OCI-LY7 (cell line): Measurements from ENCODE around the gene CPLX3.

Source experiments
- CTCF ChIP-seq: fragments of 200-600 bp; sonication (generic); conservative IDR thresholded peaks from 2 replicates; pipeline ENCODE4 v1.5.1; 2014; ENCODE audit warnings: mild to moderate bottlenecking, antibody characterized with exemption, low read length, moderate library complexity, mixed read lengths
- EZH2phosphoT487 ChIP-seq: fragments of 200-600 bp; sonication (generic); IDR thresholded peaks from 2 replicates; pipeline ENCODE4 v1.6.1; 2018; ENCODE audit warnings: low read depth, borderline replicate concordance, mild to moderate bottlenecking, mixed run types, antibody characterized with exemption, low read length, moderate library complexity, mixed read lengths

DNA sequence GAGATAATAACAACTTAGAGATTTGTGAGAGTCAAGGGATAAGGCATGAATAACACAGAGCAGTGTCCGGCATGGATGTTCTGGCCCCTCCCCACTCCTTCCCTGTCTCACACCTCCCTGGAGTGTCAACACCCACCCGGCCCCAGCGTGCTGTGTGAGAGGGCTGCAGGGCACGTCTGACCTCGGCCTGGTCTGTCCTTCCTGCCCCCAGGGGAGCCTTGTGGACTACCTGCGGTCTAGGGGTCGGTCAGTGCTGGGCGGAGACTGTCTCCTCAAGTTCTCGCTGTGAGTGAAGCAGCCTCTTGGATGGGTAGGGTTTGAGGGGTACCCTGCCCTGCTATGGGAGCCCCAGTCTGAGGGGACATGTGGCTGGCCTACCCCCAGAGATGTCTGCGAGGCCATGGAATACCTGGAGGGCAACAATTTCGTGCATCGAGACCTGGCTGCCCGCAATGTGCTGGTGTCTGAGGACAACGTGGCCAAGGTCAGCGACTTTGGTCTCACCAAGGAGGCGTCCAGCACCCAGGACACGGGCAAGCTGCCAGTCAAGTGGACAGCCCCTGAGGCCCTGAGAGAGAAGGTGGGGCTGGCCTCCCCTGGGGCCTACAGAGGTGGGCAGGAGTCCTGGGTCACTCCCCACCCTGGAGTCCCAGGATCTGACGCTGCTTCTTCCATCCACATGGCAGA lies 25.0 kb upstream of the CPLX3 start:
- TF ChIP-seq CTCF (no peak), EZH2phosphoT487 (no peak)
